Nephron (organoid): ENCODE measurements around the gene SLC16A12.
A peak's percentile ranks its signal among the peaks of the same experiment; 100 is the strongest.
"Not testable (repeated sequence)": the region's sequence is repeated elsewhere in the genome, so short reads cannot be mapped to it uniquely, and the experiment has no call there.

Experiments
- H3K27ac Mint-ChIP-seq, 3 experiments: 2 replicates each; pipeline ENCODE4 v1.8.0; 2020; ENCODE audit warnings: mixed read lengths in 3 of 3, mild to moderate bottlenecking in 2 of 3, moderate library complexity in 1 of 3
- H3K27me3 Mint-ChIP-seq: 2 replicates; pipeline ENCODE4 v1.8.0; 2021; ENCODE audit warnings: low read depth, mild to moderate bottlenecking, moderate library complexity, mixed read lengths
- H3K36me3 Mint-ChIP-seq: 2 replicates; pipeline ENCODE4 v1.8.0; 2020; ENCODE audit warnings: low read depth, mixed read lengths
- H3K4me1 Mint-ChIP-seq: 2 replicates; pipeline ENCODE4 v1.8.0; 2020; ENCODE audit warnings: mixed read lengths
- H3K4me3 Mint-ChIP-seq, 3 experiments: 2 replicates each; pipeline ENCODE4 v1.8.0; 2020; ENCODE audit warnings: mild to moderate bottlenecking in 3 of 3, mixed read lengths in 3 of 3, moderate library complexity in 2 of 3
- H3K9me3 Mint-ChIP-seq: 2 replicates; pipeline ENCODE4 v1.8.0; 2020; ENCODE audit warnings: mixed read lengths
- CTCF ChIP-seq, 3 experiments: fragments of 200-600 bp; sonication (generic); IDR thresholded peaks; one replicate each; pipeline ENCODE4 v1.5.0; 2021; ENCODE audit warnings: antibody characterized with exemption in 3 of 3; ENCODE audit not compliant: unreplicated experiment in 3 of 3

The SLC16A12 gene

GRCh38 chr10:89407792-89408191 is 127.6 kb downstream of the SLC16A12 start:
- H3K27ac Mint-ChIP-seq, H3K9me3 Mint-ChIP-seq, H3K27me3 Mint-ChIP-seq, H3K4me1 Mint-ChIP-seq, H3K4me3 Mint-ChIP-seq: not testable (repeated sequence)
- peaks cover 52% of the 10 kb centered on the region for H3K36me3 Mint-ChIP-seq

GRCh38 chr10:89406178-89406577 is 129.2 kb downstream of the SLC16A12 start:
- H3K4me3 Mint-ChIP-seq, H3K27ac Mint-ChIP-seq, H3K4me1 Mint-ChIP-seq, H3K27me3 Mint-ChIP-seq, H3K9me3 Mint-ChIP-seq: not testable (repeated sequence)
- H3K36me3 Mint-ChIP-seq, result peaks cover 57% of the 10 kb centered on the region

GRCh38 chr10:89404104-89405047 is 131.0 kb downstream of the SLC16A12 start:
- Mint-ChIP-seq H3K36me3 (peaks cover 63% of the 10 kb centered on the region), H3K27me3 (no peaks in the 10 kb centered on the region), H3K4me1 (no peaks in the 10 kb centered on the region), H3K4me3 (no peak overlapping the region), H3K27ac (peak overlapping the region; percentile 72 to 92 (median 72)), H3K9me3 (peaks cover 6% of the 10 kb centered on the region)
- no peak for TF ChIP-seq CTCF (IDR thresholded peaks at IDR 0.05; ENCODE audit: unreplicated experiment in 3 of 3)

GRCh38 chr10:89403043-89403442 is 132.4 kb downstream of the SLC16A12 start:
- TF ChIP-seq CTCF (IDR thresholded peaks at IDR 0.05; ENCODE audit: unreplicated experiment in 3 of 3), result no peak
- Mint-ChIP-seq H3K9me3 (peaks cover 15% of the 10 kb centered on the region), H3K4me1 (no peaks in the 10 kb centered on the region), H3K27ac (peak overlapping the region in 1 of 3 experiments; percentile 62), H3K36me3 (peaks cover 56% of the 10 kb centered on the region), H3K4me3 (no peak overlapping the region), H3K27me3 (no peaks in the 10 kb centered on the region)

GRCh38 chr10:89399956-89400355 is 135.4 kb downstream of the SLC16A12 start:
- Mint-ChIP-seq H3K27me3 (no peaks in the 10 kb centered on the region), H3K4me1 (no peaks in the 10 kb centered on the region), H3K36me3 (peaks cover 38% of the 10 kb centered on the region), H3K27ac (no peak overlapping the region), H3K4me3 (no peak overlapping the region), H3K9me3 (peaks cover 20% of the 10 kb centered on the region)
- no peak for TF ChIP-seq CTCF (IDR thresholded peaks at IDR 0.05; ENCODE audit: unreplicated experiment in 3 of 3)

GRCh38 chr10:89398003-89398749 is 137.2 kb downstream of the SLC16A12 start:
- H3K4me3 Mint-ChIP-seq, result peak overlapping the region in 1 of 3 experiments; percentile 13
- H3K27me3 Mint-ChIP-seq, result no peaks in the 10 kb centered on the region
- peaks cover 20% of the 10 kb centered on the region for H3K9me3 Mint-ChIP-seq
- peaks cover under 1% of the 10 kb centered on the region for H3K4me1 Mint-ChIP-seq
- H3K36me3 Mint-ChIP-seq, result peaks cover 25% of the 10 kb centered on the region
- no peak for TF ChIP-seq CTCF (IDR thresholded peaks at IDR 0.05; ENCODE audit: unreplicated experiment in 3 of 3)
- H3K27ac Mint-ChIP-seq, result peak overlapping the region; percentile 54 to 76 (median 57)
